ENCODE results near the gene DTNBP1. TPM values are rescaled to one million over a fixed set of nuclear protein-coding genes. Genes with fewer than 3 reads are reported as not detected.

The DTNBP1 gene
- total RNA-seq, 2 donors from 2014 or later: 9.0 to 14.1 TPM

GRCh38 chr6:15508931-15509330, 153.9 kb downstream of the DTNBP1 start:
- Histone ChIP-seq H3K36me3 (no peaks in the 10 kb centered on the region), H3K9me3 (no peaks in the 10 kb centered on the region), H3K4me1 (replicated peaks) (peaks cover 17% of the 10 kb centered on the region), H3K27ac (no peak overlapping the region), H3K4me3 (no peak overlapping the region), H3K27me3 (replicated peaks; ENCODE audit: insufficient read depth) (no peaks in the 10 kb centered on the region)
- TF ChIP-seq POLR2AphosphoS5 (IDR thresholded peaks at IDR 0.05): no peak
- TF ChIP-seq CTCF (IDR thresholded peaks at IDR 0.05): no peak
- TF ChIP-seq POLR2A (IDR thresholded peaks at IDR 0.05): no peak
- DNase-seq (ENCODE audit: low spot score): no peak
- 82% methylated on average over 15 of the region's 15 CpGs for WGBS
- intact Hi-C loops (cut with DNase I): no loop called here

GRCh38 chr6:15508441-15508871, 154.4 kb downstream of the DTNBP1 start:
- Histone ChIP-seq H3K36me3 (no peaks in the 10 kb centered on the region), H3K4me1 (replicated peaks) (peaks cover 19% of the 10 kb centered on the region), H3K9me3 (no peaks in the 10 kb centered on the region), H3K4me3 (no peak overlapping the region), H3K27me3 (replicated peaks; ENCODE audit: insufficient read depth) (no peaks in the 10 kb centered on the region), H3K27ac (no peak overlapping the region)
- DNase-seq (ENCODE audit: low spot score): no peak
- intact Hi-C loops (cut with DNase I): no loop called here
- TF ChIP-seq POLR2A (IDR thresholded peaks at IDR 0.05) (no peak), POLR2AphosphoS5 (IDR thresholded peaks at IDR 0.05) (no peak), CTCF (IDR thresholded peaks at IDR 0.05) (no peak)
- whole genome bisulfite sequencing: 92% methylated on average over 6 of the region's 6 CpGs

GRCh38 chr6:15507746-15508145, 155.1 kb downstream of the DTNBP1 start:
- Histone ChIP-seq H3K36me3 (no peaks in the 10 kb centered on the region), H3K27me3 (replicated peaks; ENCODE audit: insufficient read depth) (no peaks in the 10 kb centered on the region), H3K4me3 (no peak overlapping the region), H3K4me1 (replicated peaks) (peaks cover 19% of the 10 kb centered on the region), H3K27ac (no peak overlapping the region), H3K9me3 (no peaks in the 10 kb centered on the region)
- TF ChIP-seq POLR2AphosphoS5 (IDR thresholded peaks at IDR 0.05) (no peak), CTCF (IDR thresholded peaks at IDR 0.05) (no peak), POLR2A (IDR thresholded peaks at IDR 0.05) (no peak)
- intact Hi-C loops (cut with DNase I): no loop called here
- no peak for DNase-seq (ENCODE audit: low spot score)
- 94% methylated on average over 14 of the region's 14 CpGs for WGBS

GRCh38 chr6:15507221-15507620, 155.6 kb downstream of the DTNBP1 start:
- no peaks in the 10 kb centered on the region for H3K27me3 ChIP-seq (replicated peaks; ENCODE audit: insufficient read depth)
- no peak overlapping the region for H3K27ac ChIP-seq
- intact Hi-C loops (cut with DNase I): no loop called here
- no peak for DNase-seq (ENCODE audit: low spot score)
- WGBS: 98% methylated on average over 11 of the region's 11 CpGs
- H3K4me3 ChIP-seq: no peak overlapping the region
- TF ChIP-seq POLR2A (IDR thresholded peaks at IDR 0.05) (no peak), CTCF (IDR thresholded peaks at IDR 0.05) (no peak), POLR2AphosphoS5 (IDR thresholded peaks at IDR 0.05) (no peak)
- peaks cover 19% of the 10 kb centered on the region for H3K4me1 ChIP-seq (replicated peaks)
- no peaks in the 10 kb centered on the region for H3K9me3 ChIP-seq
- no peaks in the 10 kb centered on the region for H3K36me3 ChIP-seq

- intact Hi-C loops (cut with DNase I): no loop called here
- 93% methylated on average over 7 of the region's 7 CpGs for WGBS
- TF ChIP-seq POLR2A (IDR thresholded peaks at IDR 0.05) (no peak), CTCF (IDR thresholded peaks at IDR 0.05) (no peak), POLR2AphosphoS5 (IDR thresholded peaks at IDR 0.05) (no peak)
Measured at GRCh38 chr6:15506066-15506465, 156.8 kb downstream of the DTNBP1 start.

More at GRCh38 chr6:15506066-15506465, 156.8 kb downstream of the DTNBP1 start:
- H3K36me3 ChIP-seq: no peaks in the 10 kb centered on the region
- DNase-seq (ENCODE audit: low spot score): no peak
- peak overlapping the region in 1 of 2 donors; percentile 74 for H3K27ac ChIP-seq
- no peak overlapping the region for H3K4me3 ChIP-seq
- peaks cover 19% of the 10 kb centered on the region for H3K4me1 ChIP-seq (replicated peaks)
- no peaks in the 10 kb centered on the region for H3K27me3 ChIP-seq (replicated peaks; ENCODE audit: insufficient read depth)
- H3K9me3 ChIP-seq: no peaks in the 10 kb centered on the region

All from prostate gland (tissue), 2 donors.